Thymus (tissue), 11 donors: ENCODE results near the gene KCTD14. TPM values are rescaled to one million over a fixed set of nuclear protein-coding genes. Genes with fewer than 3 reads are reported as not detected.
"Not testable (repeated sequence)": the region's sequence is repeated elsewhere in the genome, so short reads cannot be mapped to it uniquely, and the experiment has no call there.

Experiments
- DNase-seq, 9 donors: peaks; one replicate each; pipeline ENCODE4 v3.0.0-alpha.2; 2013; ENCODE audit warnings: low spot score in 9 of 9, low read depth in 6 of 9, missing footprints in 1 of 9
- H3K27ac ChIP-seq, 2 donors: one replicate each; pipeline ENCODE4 v1.5.1; 2013; ENCODE audit warnings: control low read depth in 1 of 2, low read depth in 1 of 2, low read length in 1 of 2, mild to moderate bottlenecking in 1 of 2, moderate library complexity in 1 of 2
- H3K27me3 ChIP-seq, 2 donors: one replicate each; pipeline ENCODE4 v1.5.1; 2013; ENCODE audit warnings: low read length in 1 of 2; ENCODE audit not compliant: control insufficient read depth in 2 of 2, insufficient read depth in 1 of 2
- H3K36me3 ChIP-seq, 2 donors: one replicate each; pipeline ENCODE4 v1.5.1; 2013; ENCODE audit warnings: low read length in 1 of 2, mild to moderate bottlenecking in 1 of 2, moderate library complexity in 1 of 2; ENCODE audit not compliant: control insufficient read depth in 2 of 2, insufficient read depth in 2 of 2
- H3K4me1 ChIP-seq, 2 donors: one replicate each; pipeline ENCODE4 v1.5.1; 2013; ENCODE audit warnings: low read length in 2 of 2; ENCODE audit not compliant: control insufficient read depth in 2 of 2, insufficient read depth in 2 of 2
- H3K4me3 ChIP-seq, 2 donors: one replicate each; pipeline ENCODE4 v1.5.1; 2013; ENCODE audit warnings: low read length in 2 of 2, control low read depth in 1 of 2, mild to moderate bottlenecking in 1 of 2
- H3K9me3 ChIP-seq, 2 donors: one replicate each; pipeline ENCODE4 v1.5.1; 2013; ENCODE audit warnings: low read length in 1 of 2, mild to moderate bottlenecking in 1 of 2; ENCODE audit not compliant: control insufficient read depth in 2 of 2, insufficient read depth in 1 of 2
- WGBS: extraction: QIAGEN DNeasy Blood & Tissue Kit; methylation state at CpG from one replicate; pipeline ENCODE4 v1.1.7; 2013; 5-methylcytosine and 5-hydroxymethylcytosine counted together
- polyA plus RNA-seq: library from polyadenylated mRNA; stranded (reverse); fragments of 200-250 nt; gene quantifications from one replicate; pipeline ENCODE4 v1.2.3, GENCODE V29; 2013
- total RNA-seq: library from RNA; stranded (reverse); fragments of 120-200 nt; gene quantifications from one replicate; pipeline ENCODE4 v1.2.4, GENCODE V29; 2013
- donor health status: healthy.

The KCTD14 gene
- total and polyA plus RNA-seq, 2 donors: 1.2 to 2.0 TPM

- DNase-seq: no peak
- 97% methylated on average over 14 of the region's 14 CpGs for WGBS
- Histone ChIP-seq H3K4me3 (no peak within 1 kb of the TSS), H3K36me3 (peaks cover 5 to 6% of the 10 kb centered on the region in 2 donors), H3K27ac (no peak within 1 kb of the TSS), H3K4me1 (no peaks in the 10 kb centered on the region), H3K27me3 (no peaks in the 10 kb centered on the region), H3K9me3 (no peaks in the 10 kb centered on the region)
Measured at GRCh38 chr11:78063440-78064181, 40.5 kb upstream of the KCTD14 start, which contains the start of gene THRSP. TSS of gene THRSP (plus strand) at chr11:78063861. CDS start at chr11:78063882, 21 bp downstream.

DNA sequence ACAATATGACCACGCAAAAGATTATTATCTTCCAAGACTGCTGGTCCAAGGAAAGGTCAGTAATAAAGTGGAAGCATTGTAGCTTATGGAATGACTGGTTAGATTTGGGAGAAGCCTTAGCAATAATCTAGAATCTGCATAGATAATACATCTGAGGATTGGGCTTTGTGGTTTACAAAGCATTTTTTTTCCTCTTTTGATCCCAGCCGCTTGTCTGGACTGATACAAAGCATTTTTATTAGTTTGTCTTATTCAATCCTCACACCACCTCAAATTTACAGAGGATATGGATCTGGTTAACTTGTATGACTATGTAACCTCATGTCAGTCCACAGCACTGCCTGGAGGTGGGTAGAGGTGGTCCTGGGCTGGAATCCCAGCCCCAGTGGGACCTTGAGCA is 39.6 kb upstream of the KCTD14 start:
- Histone ChIP-seq H3K4me1 (no peaks in the 10 kb centered on the region), H3K36me3 (peaks cover 3 to 5% of the 10 kb centered on the region in 2 donors), H3K27ac (no peak overlapping the region), H3K4me3 (no peak overlapping the region), H3K9me3 (no peaks in the 10 kb centered on the region), H3K27me3 (no peaks in the 10 kb centered on the region)
- DNase-seq: no peak
- 84% methylated on average over 2 of the region's 2 CpGs for WGBS

GRCh38 chr11:78061921-78062311 is 38.8 kb upstream of the KCTD14 start:
- Histone ChIP-seq H3K4me3 (no peak overlapping the region), H3K4me1 (no peaks in the 10 kb centered on the region), H3K27me3 (no peaks in the 10 kb centered on the region), H3K9me3 (no peaks in the 10 kb centered on the region), H3K27ac (no peak overlapping the region), H3K36me3 (no peaks in the 10 kb centered on the region)
- DNase-seq: no peak
- WGBS: 89% methylated on average over 4 of the region's 4 CpGs

DNA sequence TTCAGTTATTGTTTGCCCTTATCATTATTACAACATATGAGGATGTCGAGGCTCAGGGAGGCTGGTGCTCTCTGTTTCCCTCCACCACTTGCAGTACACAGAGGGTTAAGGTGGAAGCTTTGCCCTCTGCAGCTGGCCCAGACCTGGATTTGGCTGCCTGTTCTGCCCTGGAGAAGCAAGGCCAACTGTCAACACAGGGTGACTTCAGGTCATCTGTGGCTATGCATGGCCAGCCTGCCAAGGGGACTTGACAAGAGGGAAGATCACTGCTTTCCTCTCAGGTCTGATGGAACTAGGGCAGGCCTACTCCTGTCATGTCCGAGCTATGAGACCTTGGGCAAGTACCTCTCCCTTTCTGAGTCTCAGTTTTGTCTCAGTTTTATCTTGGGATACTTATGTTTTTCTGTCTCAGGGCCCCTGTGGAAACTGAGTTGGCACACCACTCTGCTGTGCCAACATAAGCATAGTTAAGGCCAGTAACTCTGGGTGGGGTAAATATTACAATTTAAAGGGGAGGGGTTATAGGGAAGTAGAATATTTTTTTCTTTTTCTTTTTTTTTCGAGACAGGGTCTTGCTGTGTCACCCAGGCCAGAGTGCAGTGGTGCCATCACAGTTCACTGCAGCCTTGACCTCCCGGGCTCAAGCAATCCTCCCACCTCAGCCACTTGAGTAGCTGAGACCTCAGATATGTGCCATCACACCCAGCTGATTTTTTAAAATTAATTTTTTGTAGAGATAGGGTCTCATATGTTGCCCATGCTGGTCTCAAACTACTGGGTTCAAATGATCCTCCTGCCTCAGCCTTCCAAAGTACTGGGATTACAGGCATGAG is 38.2 kb upstream of the KCTD14 start:
- Histone ChIP-seq H3K9me3 (no peaks in the 10 kb centered on the region), H3K27me3 (no peaks in the 10 kb centered on the region), H3K36me3 (no peaks in the 10 kb centered on the region), H3K4me3 (no peak overlapping the region), H3K4me1 (no peaks in the 10 kb centered on the region), H3K27ac (no peak overlapping the region)
- DNase-seq: no peak
- 94% methylated on average over 4 of the region's 4 CpGs for WGBS

DNA sequence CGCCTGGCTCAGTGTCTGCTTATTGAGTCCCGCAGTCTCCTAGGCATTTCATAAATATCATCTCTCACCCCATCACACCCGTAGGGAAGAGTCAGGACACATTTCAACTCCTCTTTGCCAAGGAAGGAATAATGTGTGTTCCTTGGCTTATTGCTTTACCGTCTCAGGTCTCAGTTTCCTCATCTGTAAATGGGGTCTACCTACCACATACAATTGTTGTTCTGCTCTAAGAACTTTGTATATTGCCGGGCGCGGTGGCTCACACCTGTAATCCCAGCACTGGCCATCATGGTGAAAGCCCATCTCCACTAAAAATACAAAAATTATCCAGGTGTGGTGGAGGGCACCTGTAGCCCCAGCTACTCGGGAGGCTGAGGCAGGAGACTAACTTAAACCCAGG is 37.5 kb upstream of the KCTD14 start:
- no peaks in the 10 kb centered on the region for H3K36me3 ChIP-seq
- H3K4me3 ChIP-seq: no peak overlapping the region
- H3K27me3 ChIP-seq: no peaks in the 10 kb centered on the region
- 98% methylated on average over 8 of the region's 8 CpGs for WGBS
- H3K9me3 ChIP-seq: no peaks in the 10 kb centered on the region
- no peak overlapping the region for H3K27ac ChIP-seq
- no peak for DNase-seq
- H3K4me1 ChIP-seq: no peaks in the 10 kb centered on the region

DNA sequence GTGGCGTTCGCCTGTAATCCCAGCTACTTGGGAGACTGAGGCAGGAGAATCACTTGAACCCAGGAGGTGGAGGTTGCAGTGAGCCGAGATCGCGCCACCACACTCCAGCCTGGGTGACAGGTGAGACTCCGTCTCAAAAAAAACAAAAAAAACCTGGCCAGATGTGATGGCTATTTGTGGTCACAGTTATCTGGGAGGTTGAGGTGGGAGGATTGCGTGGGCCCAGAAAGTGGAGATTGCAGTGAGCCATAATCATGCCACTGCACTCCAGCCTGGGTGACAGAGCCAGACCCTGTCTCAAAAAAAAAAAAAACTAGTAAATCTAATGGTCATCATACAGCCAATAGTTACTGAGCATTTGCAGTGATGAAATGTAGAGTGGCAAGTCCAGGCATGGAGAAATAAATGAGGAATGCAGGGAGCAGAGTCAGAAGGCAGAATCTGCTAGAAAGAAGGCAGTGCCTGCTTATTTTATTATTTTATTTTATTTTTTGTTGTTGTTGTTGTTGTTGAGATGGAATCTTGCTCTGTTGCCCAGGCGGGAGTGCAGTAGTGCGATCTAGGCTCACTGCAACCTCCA is 36.8 kb upstream of the KCTD14 start:
- not testable (repeated sequence) for H3K4me1 ChIP-seq, H3K27me3 ChIP-seq, H3K9me3 ChIP-seq, H3K27ac ChIP-seq, DNase-seq, H3K4me3 ChIP-seq, H3K36me3 ChIP-seq
- WGBS: 98% methylated on average over 9 of the region's 9 CpGs

DNA sequence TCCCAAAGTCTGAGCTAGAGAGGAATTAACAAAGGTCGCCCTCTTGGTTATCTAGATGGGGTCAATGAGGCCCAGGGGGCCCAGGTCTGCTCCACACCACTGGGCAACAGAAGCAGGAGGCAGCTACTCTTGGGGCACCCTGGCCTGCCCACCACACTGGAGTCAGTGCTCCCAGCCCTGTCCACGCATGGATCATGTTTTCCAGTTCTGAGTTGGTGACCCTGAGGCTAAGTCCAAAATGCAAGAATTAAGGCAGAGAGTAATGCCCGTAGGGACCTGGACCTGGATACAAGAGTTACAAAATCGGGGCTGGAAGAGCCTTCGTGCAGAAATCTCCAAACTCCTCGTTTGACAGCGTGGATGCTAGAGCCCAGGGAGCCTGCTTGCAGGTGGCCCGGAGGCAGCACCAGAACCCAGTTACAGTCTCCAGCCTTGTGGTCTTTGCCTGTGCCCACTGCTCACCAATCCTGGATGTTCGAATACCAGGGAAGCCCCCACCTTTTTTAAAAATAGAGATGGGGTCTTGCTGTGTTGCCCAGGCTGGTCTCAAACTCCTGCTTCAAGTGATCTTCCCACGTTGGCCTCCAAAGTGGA is 34.5 kb upstream of the KCTD14 start:
- Histone ChIP-seq H3K36me3 (no peaks in the 10 kb centered on the region), H3K9me3 (no peaks in the 10 kb centered on the region), H3K4me3 (no peak overlapping the region), H3K4me1 (no peaks in the 10 kb centered on the region), H3K27me3 (no peaks in the 10 kb centered on the region), H3K27ac (no peak overlapping the region)
- 86% methylated on average over 10 of the region's 10 CpGs for WGBS
- no peak for DNase-seq

- 98% methylated on average over 3 of the region's 3 CpGs for WGBS
- DNase-seq: no peak
- no peaks in the 10 kb centered on the region for H3K9me3 ChIP-seq
- no peak overlapping the region for H3K27ac ChIP-seq
- no peaks in the 10 kb centered on the region for H3K36me3 ChIP-seq
- no peak overlapping the region for H3K4me3 ChIP-seq
- H3K4me1 ChIP-seq: no peaks in the 10 kb centered on the region
- no peaks in the 10 kb centered on the region for H3K27me3 ChIP-seq
Measured at GRCh38 chr11:78056093-78056492, 33.0 kb upstream of the KCTD14 start.

DNA sequence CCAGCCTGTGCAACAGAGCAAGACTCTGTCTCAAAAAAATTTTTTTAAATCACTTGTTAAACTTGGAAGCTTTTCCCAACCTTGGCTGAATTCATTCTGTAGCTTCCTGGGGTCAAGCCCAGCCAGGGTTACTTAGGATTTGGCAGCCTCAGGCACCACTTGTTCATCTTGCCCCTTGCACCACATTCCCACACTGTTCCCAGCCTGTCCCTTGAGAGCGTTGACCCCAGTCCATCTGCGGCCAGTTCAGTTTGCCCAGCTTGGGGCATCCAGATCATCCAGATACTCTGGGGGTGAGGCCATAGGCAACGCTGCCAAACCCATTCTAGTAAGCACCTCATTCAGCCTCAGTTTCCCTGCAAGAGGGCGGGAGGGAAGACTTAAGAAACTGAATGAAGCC is 31.9 kb upstream of the KCTD14 start:
- Histone ChIP-seq H3K9me3 (no peaks in the 10 kb centered on the region), H3K4me1 (no peaks in the 10 kb centered on the region), H3K36me3 (no peaks in the 10 kb centered on the region), H3K4me3 (no peak overlapping the region), H3K27ac (no peak overlapping the region), H3K27me3 (no peaks in the 10 kb centered on the region)
- WGBS: 99% methylated on average over 4 of the region's 4 CpGs
- no peak for DNase-seq
